Activated naive CD4-positive, alpha-beta T cell treated with anti-CD3 and anti-CD28 coated beads, Interleukin-2, amount 50 U/mL, for 72 hours (primary cell): ENCODE data around the gene PLXNA4. TPM values are rescaled to one million over a fixed set of nuclear protein-coding genes. Genes with fewer than 3 reads are reported as not detected.
"Not testable (repeated sequence)": the region's sequence is repeated elsewhere in the genome, so short reads cannot be mapped to it uniquely, and the experiment has no call there.

Experiments
- ATAC-seq, 2 donors: fragments of 150-1000 bp; cut with Tn5 transposase; 2 replicates each; pipeline ENCODE4 v1.10.0; 2021; ENCODE audit warnings: mild to moderate bottlenecking in 2 of 2, moderate library complexity in 2 of 2
- DNase-seq, 2 donors: peaks; one replicate each; pipeline ENCODE4 v3.0.0; 2021 to 2022; ENCODE audit warnings: low spot score in 2 of 2
- H3K27ac Mint-ChIP-seq, 2 donors: one replicate each; pipeline ENCODE4 v1.8.0; 2022; ENCODE audit warnings: mild to moderate bottlenecking in 2 of 2, mixed read lengths in 2 of 2
- H3K36me3 Mint-ChIP-seq, 2 donors: one replicate each; pipeline ENCODE4 v1.8.0; 2022; ENCODE audit warnings: mixed read lengths in 2 of 2
- H3K9me3 Mint-ChIP-seq, 2 donors: one replicate each; pipeline ENCODE4 v1.8.0; 2022; ENCODE audit warnings: mixed read lengths in 2 of 2
- total RNA-seq, 2 donors: library from RNA; stranded (reverse); gene quantifications; one replicate each; pipeline ENCODE4 v1.2.3, GENCODE V29; 2022

The PLXNA4 gene
- total RNA-seq, 2 donors from 2014 or later, result 0.06 to 0.41 TPM

- H3K27ac Mint-ChIP-seq, result no peak overlapping the region
Measured at GRCh38 chr7:132603220-132603833, 27.1 kb upstream of the PLXNA4 start.

GRCh38 chr7:132601783-132602182, 25.5 kb upstream of the PLXNA4 start:
- DNase-seq, result no peak
- no peaks in the 10 kb centered on the region for H3K9me3 Mint-ChIP-seq
- no peak overlapping the region for H3K27ac Mint-ChIP-seq
- H3K36me3 Mint-ChIP-seq, result no peaks in the 10 kb centered on the region
- peak in 1 of 2 donors; percentile 57 for ATAC-seq

More at GRCh38 chr7:132603220-132603833, 27.1 kb upstream of the PLXNA4 start:
- H3K36me3 Mint-ChIP-seq, result no peaks in the 10 kb centered on the region
- DNase-seq (no peak), ATAC-seq (no peak)
- no peaks in the 10 kb centered on the region for H3K9me3 Mint-ChIP-seq

- Mint-ChIP-seq H3K9me3 (no peaks in the 10 kb centered on the region), H3K27ac (no peak overlapping the region), H3K36me3 (no peaks in the 10 kb centered on the region)
- DNase-seq (no peak), ATAC-seq (no peak)
Measured at GRCh38 chr7:132596588-132596987, 20.3 kb upstream of the PLXNA4 start.

GRCh38 chr7:132594741-132595140, 18.5 kb upstream of the PLXNA4 start:
- DNase-seq, H3K36me3 Mint-ChIP-seq, H3K9me3 Mint-ChIP-seq, H3K27ac Mint-ChIP-seq, ATAC-seq: not testable (repeated sequence)

GRCh38 chr7:132592936-132593335, 16.7 kb upstream of the PLXNA4 start:
- DNase-seq (no peak), ATAC-seq (no peak)
- no peaks in the 10 kb centered on the region for H3K9me3 Mint-ChIP-seq
- H3K36me3 Mint-ChIP-seq, result no peaks in the 10 kb centered on the region
- H3K27ac Mint-ChIP-seq, result no peak overlapping the region

- no peak overlapping the region for H3K27ac Mint-ChIP-seq
- ATAC-seq (no peak), DNase-seq (no peak)
- no peaks in the 10 kb centered on the region for H3K9me3 Mint-ChIP-seq
- no peaks in the 10 kb centered on the region for H3K36me3 Mint-ChIP-seq
Measured at GRCh38 chr7:132592231-132592920, 16.1 kb upstream of the PLXNA4 start.

GRCh38 chr7:132590162-132590561, 13.9 kb upstream of the PLXNA4 start:
- Mint-ChIP-seq H3K36me3 (no peaks in the 10 kb centered on the region), H3K27ac (no peak overlapping the region), H3K9me3 (no peaks in the 10 kb centered on the region)
- ATAC-seq (no peak), DNase-seq (no peak)

GRCh38 chr7:132588596-132588995, 12.3 kb upstream of the PLXNA4 start:
- Mint-ChIP-seq H3K27ac (no peak overlapping the region), H3K36me3 (no peaks in the 10 kb centered on the region), H3K9me3 (no peaks in the 10 kb centered on the region)
- ATAC-seq, result no peak
- no peak for DNase-seq

GRCh38 chr7:132584796-132585494, 8.7 kb upstream of the PLXNA4 start:
- no peaks in the 10 kb centered on the region for H3K9me3 Mint-ChIP-seq

GRCh38 chr7:132581431-132581830, 5.2 kb upstream of the PLXNA4 start:
- DNase-seq, result no peak
- H3K9me3 Mint-ChIP-seq, result no peaks in the 10 kb centered on the region
- no peak for ATAC-seq
- H3K27ac Mint-ChIP-seq, result no peak overlapping the region
- no peaks in the 10 kb centered on the region for H3K36me3 Mint-ChIP-seq

More at GRCh38 chr7:132584796-132585494, 8.7 kb upstream of the PLXNA4 start:
- Mint-ChIP-seq H3K36me3 (no peaks in the 10 kb centered on the region), H3K27ac (no peak overlapping the region)
- no peak for DNase-seq
- ATAC-seq, result no peak

- no peaks in the 10 kb centered on the region for H3K36me3 Mint-ChIP-seq
- peak; percentile 80 to 84 for ATAC-seq
- peak in 1 of 2 donors; percentile 76 for DNase-seq
Measured at GRCh38 chr7:132580717-132581285, 4.5 kb upstream of the PLXNA4 start.

GRCh38 chr7:132580277-132580676, 4.0 kb upstream of the PLXNA4 start:
- no peak for DNase-seq
- peak; percentile 51 to 59 for ATAC-seq
- no peaks in the 10 kb centered on the region for H3K9me3 Mint-ChIP-seq
- H3K36me3 Mint-ChIP-seq, result no peaks in the 10 kb centered on the region
- H3K27ac Mint-ChIP-seq, result no peak overlapping the region

More at GRCh38 chr7:132580717-132581285, 4.5 kb upstream of the PLXNA4 start:
- H3K9me3 Mint-ChIP-seq, result no peaks in the 10 kb centered on the region
- no peak overlapping the region for H3K27ac Mint-ChIP-seq

- H3K36me3 Mint-ChIP-seq, result no peaks in the 10 kb centered on the region
- H3K27ac Mint-ChIP-seq, result no peak overlapping the region
- DNase-seq (no peak), ATAC-seq (no peak)
- no peaks in the 10 kb centered on the region for H3K9me3 Mint-ChIP-seq
Measured at GRCh38 chr7:132579260-132579899, 3.1 kb upstream of the PLXNA4 start.

- H3K9me3 Mint-ChIP-seq, result no peaks in the 10 kb centered on the region
- H3K27ac Mint-ChIP-seq, result no peak overlapping the region
- DNase-seq (no peak), ATAC-seq (no peak)
- no peaks in the 10 kb centered on the region for H3K36me3 Mint-ChIP-seq
Measured at GRCh38 chr7:132578826-132579225, 2.6 kb upstream of the PLXNA4 start.

- DNase-seq, result no peak
- ATAC-seq, result no peak
- H3K9me3 Mint-ChIP-seq, result no peaks in the 10 kb centered on the region
- H3K27ac Mint-ChIP-seq, result no peak overlapping the region
- H3K36me3 Mint-ChIP-seq, result no peaks in the 10 kb centered on the region
Measured at GRCh38 chr7:132578050-132578370, 1.7 kb upstream of the PLXNA4 start.

GRCh38 chr7:132577206-132578049, 1.2 kb upstream of the PLXNA4 start:
- Mint-ChIP-seq H3K9me3 (no peaks in the 10 kb centered on the region), H3K27ac (no peak overlapping the region), H3K36me3 (no peaks in the 10 kb centered on the region)
- peak in 1 of 2 donors; percentile 27 for DNase-seq
- peak in 1 of 2 donors; percentile 25 for ATAC-seq
